ENCODE results near the gene MROH8.
"Not testable (repeated sequence)": the region's sequence is repeated elsewhere in the genome, so short reads cannot be mapped to it uniquely, and the experiment has no call there.

MROH8 gene

DNA sequence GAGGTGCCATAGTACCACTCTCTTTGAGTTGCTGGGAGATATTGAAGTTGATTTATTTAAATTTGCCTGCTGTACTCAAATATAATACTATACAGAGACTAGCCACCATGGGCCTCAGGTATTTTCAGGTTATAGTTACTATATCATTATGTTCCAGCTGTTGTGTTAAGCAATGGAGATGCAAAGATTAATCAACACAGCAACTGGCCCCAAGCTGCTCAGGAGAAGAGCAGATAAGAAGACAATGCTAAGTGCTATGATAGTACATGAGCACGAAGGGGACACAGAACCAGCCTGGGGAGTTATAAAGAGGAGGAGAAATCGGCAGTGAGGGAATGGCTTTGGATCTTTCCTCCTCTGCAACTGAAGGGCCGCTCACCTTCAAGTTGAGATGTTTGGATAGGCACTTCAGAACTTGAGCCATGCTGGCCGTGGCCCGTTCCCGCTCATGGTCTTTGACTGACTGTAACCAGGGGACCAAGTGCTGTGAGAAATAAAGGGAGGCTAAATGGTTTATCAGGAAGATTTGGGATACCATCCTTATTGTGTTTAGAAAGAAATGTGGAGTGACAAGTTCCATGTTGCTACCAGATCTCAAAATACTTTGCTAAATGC is 24.6 kb downstream of the MROH8 start:
- DNase-seq: no peak

DNA sequence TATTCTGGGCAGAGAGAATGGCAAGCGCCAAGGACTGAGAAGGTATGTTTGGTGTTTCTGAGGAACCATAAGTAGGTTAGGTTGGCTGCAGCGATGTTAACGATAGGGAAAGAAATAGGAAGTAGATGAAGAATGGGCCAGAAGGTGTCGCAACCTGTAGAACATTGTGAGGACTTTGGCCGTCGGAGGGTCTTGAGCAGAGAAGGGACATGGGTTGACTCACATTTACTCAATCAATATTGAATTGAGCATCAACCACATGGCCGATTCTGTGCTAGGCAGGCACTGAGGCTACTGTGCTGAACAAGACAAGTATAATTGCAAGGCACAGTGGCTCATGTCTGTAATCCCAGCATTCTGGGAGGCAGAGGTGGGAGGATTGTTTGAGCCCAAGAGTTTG is 27.1 kb downstream of the MROH8 start:
- DNase-seq: no peak

DNA sequence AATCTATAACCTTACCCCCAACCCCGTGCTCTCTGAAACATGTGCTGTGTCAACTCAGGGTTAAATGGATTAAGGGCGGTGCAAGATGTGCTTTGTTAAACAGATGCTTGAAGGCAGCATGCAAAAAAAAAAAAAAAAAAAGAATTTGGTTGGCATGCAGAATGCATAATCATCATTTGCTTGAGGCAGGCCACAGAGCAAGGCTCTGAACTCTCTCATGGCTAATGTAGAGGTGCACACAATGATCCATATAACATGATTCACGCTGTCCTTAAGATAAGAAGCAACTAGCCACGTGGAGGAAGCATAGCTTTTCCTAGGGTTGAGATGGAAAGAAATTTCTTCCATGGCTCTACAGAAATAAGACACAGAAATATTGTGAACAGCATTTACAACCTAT is 27.8 kb downstream of the MROH8 start:
- no peak for DNase-seq

DNA sequence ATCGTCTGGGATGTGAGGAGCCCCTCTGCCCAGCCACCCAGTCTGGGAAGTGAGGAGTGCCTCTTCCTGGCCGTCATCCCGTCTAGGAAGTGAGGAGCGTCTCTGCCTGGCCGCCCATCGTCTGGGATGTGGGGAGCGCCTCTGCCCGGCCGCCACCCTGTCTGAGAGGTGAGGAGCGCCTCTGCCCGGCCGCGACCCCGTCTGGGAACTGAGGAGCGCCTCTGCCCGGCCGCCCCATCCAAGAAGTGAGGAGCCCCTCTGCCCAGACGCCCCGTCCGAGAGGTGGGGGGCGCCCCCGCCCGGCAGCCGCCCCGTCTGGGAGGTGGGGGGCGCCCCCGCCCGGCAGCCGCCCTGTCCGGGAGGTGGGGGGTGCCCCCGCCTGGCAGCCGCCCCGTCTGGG is 28.5 kb downstream of the MROH8 start:
- DNase-seq: not testable (repeated sequence)

DNA sequence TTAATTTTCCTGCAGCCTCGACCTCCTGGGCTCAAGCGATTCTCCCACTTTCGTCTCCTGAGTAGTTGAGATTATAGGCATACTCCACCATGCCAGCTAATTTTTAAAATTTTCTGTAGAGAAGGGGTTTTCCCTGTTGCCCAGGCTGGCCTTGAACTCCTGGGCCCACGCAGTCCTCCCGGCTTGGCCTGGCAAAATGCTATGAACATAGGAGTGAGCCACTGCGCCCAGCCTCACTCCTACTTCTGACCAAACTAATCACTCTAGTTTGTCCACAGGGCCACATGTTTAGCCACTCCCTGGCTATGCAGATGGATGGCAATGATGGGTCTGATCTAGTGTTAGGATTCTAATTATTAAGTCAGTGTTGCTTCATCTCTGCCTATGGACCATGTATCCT is 32.1 kb downstream of the MROH8 start:
- DNase-seq: no peak

DNA sequence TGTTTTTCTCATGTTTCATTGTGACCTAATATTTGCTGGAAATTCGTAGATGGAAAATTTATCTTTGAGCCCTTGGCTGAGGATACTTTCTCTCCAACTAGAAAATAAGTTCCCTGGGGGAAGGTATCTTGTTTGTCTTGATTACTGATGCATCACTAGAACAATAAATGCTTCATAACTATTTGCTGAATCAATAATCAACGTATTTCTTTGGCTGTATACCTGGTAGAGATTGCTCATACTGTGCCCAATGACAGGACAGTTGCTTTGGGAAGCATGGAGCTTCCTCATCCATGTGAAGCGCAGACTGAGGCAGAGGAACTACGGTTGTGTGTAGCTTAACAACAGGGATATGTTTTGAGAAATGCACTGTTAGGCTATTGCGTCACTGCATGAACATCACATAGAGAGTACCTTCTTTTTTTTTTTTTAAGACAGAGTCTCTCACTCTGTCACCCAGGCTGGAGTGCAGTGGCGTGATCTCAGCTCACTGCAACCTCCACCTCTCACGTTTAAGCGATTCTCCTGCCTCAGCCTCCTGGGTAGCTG is 34.4 kb downstream of the MROH8 start:
- no peak for DNase-seq

DNA sequence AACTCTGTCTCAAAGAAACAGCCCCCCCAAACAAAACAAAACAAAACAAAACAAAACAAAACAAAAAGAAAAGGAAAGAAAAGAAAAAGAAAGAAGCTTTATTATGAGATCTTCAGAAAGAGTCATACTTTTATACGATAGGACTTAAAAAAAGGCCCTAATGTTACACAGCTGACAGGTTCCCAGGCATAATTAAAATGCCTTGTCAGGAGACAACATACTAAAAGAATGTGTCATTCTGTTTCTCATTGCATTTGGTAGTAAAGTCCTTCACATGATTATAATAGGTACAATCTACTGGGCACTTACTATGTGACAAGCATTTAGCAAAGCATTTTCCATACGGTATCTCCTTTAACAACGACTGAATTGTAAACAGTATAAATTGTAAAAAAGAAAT is 36.6 kb downstream of the MROH8 start:
- no peak for DNase-seq

DNA sequence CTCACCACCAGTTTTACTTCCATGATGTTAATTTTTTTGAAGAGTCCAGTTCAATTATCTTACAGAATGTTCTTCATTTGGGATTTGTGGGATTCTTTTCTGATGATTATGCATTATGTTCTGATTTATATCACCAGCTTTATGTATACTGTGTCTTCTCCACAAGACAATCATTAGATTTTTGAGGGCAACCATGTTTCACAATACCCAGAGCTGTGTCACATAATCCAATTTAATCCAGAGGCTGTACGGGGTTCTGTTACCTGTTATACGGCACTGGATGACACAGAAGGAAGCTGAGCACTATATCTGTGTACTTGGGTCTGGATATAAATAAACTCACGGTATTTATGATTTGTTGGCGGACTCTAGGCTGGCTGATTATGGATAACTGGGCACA is 41.8 kb downstream of the MROH8 start:
- DNase-seq: no peak

DNA sequence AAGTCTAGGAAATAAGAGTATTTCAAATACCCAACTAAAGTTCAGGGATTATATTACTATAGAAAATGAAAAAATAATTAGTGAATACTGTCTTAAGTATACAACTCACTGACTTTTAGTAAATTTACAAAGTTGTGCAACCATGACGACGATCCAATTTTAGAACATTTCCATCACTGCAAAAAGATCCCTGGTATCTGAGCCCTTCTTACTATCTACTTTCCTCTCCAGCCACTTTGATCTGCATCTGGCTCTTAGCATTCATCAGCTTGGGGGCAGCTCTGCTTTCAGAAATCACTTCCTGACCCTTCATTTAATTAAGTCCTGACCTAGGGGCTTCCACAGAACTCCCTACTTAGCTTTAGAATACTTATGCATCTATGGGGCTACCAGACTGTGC is 45.4 kb downstream of the MROH8 start:
- DNase-seq: no peak

DNA sequence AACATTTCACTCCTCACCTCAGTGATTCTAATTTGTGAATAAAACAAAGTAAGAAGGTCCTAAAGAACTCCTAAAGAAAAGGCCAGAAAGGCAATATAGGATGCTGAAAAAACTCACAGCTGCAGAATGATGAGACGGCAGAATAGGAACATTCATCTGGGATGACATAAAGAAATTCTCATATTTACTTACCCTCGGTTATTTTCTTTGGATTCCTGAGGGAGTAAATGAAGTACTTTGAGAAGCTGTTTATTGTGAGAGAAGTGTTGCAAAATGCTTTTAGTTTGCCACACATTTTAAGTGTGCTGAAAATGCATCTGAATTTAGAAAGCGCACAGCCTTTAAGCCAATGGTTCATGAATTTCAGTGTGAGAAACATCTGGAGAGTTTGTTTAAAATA is 47.9 kb downstream of the MROH8 start:
- DNase-seq: no peak

DNA sequence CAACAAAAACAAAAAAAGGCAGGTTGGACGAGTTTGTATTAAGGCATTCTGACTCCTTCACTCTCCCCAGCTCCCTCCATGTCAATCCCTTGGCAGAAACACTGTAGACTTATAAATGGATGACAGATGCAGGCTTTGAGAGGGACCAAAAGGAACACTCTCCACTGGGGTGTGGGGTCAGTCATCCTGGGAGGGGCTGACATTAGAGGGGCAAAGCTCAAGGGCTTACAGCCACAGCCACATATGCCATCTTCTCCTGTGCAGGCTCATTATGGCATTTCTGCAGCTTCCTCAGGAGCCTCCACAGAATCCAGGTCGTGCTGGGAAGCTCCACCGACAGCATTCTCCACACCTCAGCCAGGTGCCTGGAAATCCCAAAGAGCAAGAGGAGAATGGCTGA is 50.5 kb downstream of the MROH8 start:
- DNase-seq: no peak

DNA sequence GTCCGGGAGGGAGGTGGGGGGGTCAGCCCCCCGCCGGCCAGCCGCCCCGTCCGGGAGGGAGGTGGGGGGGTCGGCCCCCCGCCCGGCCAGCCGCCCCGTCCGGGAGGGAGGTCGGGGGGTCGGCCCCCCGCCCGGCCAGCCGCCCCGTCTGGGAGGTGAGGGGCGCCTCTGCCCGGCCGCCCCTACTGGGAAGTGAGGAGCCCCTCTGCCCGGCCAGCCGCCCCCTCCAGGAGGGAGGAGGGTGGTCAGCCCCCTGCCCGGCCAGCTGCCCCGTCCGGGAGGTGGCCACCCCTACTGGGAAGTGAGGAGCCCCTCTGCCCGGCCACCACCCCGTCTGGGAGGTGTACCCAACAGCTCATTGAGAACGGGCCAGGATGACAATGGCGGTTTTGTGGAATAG is 53.1 kb downstream of the MROH8 start:
- not testable (repeated sequence) for DNase-seq

DNA sequence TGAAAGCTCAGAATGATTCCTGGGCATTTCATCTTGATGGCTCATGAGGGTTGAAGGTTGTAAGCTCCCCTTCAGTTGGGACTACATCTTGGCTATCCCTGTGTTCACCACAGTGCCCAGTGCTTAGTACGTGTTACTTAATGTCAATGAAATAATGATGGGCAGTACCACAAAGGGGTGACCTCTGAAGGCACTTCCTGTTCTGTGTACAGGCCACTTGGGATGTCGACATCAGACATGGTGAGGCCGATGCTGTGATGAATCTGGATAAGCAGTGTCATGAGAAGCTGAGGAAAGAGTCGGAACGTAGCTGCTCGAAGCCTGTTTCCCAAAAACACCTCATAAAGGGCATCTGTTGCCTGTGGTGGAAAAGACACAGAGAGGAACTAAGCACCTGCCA is 55.9 kb downstream of the MROH8 start:
- no peak for DNase-seq

DNA sequence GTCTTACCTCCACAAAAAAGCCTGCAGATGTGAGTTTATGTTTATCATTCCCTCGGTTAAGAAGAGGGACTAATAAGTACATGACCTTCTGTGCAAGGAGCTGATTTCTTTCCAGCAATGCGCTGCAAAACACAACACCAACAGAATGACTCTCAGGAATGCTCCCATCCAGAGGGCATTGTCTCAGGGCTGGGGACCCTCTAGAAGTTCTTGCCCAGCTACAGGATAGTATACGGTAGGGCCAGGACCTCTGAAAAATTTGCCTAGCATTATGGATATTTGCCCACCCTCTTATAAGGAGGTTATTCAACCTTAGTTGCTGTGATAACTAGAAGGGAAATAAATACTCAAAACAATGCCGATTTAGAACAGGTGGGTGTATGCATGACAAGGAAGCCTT is 58.9 kb downstream of the MROH8 start:
- DNase-seq: no peak

DNA sequence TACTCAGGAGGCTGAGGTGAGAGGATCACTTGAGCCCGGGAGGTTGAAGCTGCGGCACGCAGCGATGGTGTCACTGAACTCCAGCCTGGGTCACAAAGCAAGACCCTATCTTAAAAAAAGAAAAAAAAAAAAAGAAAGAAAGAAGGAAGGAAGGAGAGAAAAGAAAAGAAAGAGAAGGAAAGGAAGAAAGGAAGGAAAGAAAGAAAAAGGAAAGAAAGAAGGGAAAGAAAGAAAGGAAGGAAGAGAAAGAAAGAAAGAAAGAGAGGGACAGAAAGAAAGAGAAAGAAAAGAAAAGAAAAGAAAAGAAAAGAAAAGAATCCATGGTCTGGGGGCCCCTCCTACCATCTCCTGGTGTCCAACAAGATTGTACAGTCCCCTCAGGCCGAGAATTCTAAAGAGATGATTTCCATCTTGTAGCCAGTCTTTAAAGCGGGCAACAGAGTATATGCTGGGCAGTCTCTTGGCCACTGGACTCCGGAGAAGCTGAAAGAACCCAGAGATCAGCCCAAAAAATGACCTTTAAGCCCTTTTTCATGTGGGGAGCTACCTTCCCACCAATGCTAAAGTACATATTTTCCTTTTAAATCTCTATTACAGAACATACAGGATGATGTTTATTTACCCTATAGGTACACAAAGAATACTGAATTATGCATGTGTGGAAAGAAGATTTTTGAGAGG is 59.9 kb downstream of the MROH8 start:
- no peak for DNase-seq

DNA sequence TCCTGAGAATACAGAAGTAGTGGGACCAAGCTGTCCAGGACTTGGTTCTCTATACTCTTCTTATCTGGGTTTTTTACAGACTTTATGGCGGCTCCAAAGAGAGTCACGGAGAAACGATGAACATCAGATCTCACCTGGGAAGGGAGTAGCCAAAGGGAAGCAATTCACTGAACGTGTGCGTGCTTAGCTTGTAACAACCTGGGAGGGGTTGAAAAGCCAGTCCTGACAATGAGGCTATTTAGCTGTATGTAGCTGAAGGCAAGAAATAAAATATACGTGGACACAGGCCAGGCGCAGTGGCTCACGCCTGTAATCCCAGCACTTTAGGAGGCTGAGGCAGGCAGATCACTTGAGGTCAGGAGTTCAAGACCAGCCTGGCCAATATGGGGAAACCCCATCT is 65.3 kb downstream of the MROH8 start:
- DNase-seq: no peak

DNA sequence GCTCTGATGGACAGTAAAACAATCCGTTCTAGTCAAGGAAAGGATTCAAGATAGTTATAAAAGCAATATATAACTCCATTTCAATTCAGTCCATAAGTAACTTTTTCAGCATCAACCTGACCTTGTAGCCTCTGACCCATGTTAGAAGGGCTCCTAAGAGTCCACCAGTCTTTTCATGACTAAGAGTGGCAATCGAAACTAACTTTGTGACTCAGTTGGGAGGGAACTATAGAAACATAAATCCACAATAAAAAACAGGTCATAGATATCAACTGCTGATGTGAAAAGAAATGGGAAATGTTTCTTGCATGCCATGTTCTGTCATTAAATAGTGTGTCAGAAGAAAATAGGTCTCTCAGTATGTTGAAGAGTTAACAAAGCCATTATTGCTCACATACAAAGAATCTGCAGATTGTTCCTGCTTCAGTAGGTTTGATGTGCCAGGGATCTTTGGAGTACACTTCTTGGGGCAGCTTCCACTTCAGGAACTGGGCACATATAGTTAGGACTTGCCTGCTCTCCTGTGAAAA is 67.4 kb downstream of the MROH8 start:
- DNase-seq: no peak

DNA sequence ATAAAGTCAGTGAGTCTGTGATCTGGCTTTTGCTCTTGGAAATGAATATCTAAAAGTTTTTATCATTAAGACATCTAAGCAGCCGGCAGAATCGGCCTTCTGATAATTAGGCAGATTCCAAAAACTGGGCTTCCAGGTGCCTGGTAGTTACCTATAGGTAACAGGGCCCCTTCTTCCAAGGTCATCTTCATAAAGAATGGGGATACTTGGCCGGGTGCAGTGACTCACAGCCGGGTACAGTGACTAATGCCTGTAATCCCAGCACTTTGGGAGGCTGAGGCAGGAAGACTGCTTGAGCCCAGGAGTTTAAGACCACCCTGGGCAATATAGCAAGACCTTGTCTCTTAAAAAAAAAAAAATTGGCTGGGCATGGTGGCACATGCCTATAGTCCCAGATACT is 70.7 kb downstream of the MROH8 start:
- no peak for DNase-seq

DNA sequence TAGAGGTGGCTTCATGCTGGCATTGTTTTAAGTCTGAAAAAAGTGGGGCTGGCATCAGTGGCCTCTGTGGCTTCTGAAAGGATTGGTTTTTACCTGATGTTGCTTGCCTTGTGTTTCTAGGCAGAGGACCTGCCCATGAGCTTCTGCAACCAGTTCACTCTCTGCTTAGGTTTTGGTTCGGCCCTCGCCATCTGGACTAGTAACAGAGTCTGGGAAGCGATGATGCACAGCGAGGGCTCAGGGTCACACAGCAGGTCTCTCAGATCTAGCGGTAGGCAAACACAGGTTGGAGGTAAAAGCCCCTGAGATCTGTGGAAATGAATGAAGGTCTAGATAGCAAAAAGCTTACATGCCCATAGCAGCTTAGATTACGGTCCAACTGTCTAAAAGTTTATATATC is 76.8 kb downstream of the MROH8 start:
- no peak for DNase-seq

DNA sequence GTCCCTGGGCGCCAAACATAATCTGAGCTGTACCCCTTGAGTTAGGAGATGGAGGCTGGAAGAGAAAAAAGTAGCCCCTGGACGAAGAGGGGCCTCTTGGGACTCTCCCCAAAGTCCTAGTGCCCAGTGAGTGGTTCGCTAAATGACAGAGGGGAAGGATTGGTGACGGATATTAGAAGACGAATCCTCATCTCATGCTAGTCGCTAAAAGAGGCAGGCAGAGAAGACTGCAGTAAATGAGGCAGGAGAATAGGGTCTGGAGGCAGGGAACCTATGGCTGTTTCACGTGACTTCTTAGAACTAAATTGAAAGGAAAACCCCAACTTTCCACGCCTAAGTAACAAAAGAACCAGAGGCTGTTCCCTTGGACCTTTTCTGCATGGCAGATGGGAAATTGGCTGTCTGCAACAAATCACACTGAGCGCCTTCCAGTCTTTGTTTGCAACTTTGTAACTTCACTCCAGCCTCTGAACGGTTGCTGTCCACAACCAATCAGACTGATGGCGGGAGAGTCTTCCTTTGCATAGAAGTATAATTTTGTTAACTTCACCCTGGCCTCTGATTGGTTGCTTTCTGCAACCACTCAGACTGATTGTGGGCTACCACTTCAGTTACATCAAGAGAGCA is 82.8 kb downstream of the MROH8 start:
- peak in 3 of 14 donors; percentile 23 to 35 (median 23) for DNase-seq

DNA sequence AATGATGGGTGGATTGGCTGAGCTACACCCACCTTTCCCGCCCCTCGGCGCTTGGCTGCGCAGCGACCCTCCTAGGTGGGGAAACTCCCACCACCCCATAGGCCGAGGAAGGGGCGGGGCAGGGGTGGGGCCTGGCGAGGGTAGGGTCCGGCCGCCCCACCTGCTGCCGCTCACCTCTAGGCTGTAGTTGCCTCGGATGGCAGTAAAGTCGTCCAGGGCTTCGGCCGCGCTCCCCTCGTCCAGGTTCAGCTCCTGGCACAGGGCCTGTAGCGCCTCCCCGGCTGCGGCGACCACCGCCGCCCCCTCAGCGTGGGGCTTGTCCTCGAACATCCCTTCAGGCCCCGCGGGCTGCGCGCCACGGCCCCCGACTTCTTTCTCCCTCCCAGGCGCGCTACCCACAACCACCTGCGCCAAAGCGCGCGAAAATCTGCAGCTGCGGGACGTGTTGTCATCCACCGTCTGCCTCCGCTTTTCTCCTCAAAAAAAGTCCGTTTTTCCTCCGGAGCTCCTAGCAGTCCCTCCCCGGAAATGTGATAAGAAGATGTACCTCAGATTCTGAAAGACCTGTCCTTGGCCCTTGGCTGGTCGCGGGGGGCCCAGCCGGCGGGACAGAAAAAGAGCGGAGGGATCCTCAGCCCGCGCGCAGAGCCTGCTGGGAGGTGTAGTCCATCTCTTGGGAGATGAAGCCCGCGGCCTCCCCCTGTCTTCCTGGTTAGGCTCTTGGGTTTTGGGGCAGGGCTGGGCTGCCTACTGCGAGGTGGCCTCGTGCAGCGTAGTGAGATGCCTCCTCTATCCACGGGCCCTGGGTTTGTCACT is 83.5 kb downstream of the MROH8 start, which contains the start of gene RBL1:
Gene RBL1 (minus strand): TSS at position 399 of the 816 bp plus-strand sequence. CDS start 69 bp downstream, at position 330.
- DNase-seq: peak; percentile 42 to 96 (median 86)

DNA sequence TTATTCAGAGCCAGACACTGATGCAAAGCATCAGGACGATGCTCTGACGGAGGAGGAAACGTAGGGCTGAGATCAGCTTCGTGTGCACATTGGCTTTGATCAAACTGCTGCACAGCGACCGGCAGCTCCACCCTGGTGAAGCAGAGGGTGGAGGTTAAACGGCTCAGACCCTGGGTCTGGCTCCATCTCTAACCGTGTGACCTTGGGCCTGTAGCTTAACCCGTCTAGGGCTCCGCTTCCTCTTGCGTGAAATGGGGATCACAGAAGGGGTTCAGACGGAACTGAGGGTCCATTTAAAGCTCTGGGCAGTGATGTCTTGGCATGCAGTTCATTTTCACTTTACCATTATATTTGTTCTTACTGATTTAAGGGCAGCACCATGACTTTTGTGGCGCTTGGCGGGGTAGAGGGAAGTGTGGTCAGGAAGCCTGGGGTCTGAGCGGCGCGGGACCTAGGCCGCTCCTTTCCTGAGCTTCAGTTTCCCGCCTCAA is 84.2 kb downstream of the MROH8 start:
- peak in 4 of 14 donors; percentile 8 to 35 (median 30) for DNase-seq

Data from C1 segment of cervical spinal cord (tissue), 14 donors.